Measurements from ENCODE around the gene ANKRD13C.
"Not testable (repeated sequence)": the region's sequence is repeated elsewhere in the genome, so short reads cannot be mapped to it uniquely, and the experiment has no call there.

Gene ANKRD13C, protein sequence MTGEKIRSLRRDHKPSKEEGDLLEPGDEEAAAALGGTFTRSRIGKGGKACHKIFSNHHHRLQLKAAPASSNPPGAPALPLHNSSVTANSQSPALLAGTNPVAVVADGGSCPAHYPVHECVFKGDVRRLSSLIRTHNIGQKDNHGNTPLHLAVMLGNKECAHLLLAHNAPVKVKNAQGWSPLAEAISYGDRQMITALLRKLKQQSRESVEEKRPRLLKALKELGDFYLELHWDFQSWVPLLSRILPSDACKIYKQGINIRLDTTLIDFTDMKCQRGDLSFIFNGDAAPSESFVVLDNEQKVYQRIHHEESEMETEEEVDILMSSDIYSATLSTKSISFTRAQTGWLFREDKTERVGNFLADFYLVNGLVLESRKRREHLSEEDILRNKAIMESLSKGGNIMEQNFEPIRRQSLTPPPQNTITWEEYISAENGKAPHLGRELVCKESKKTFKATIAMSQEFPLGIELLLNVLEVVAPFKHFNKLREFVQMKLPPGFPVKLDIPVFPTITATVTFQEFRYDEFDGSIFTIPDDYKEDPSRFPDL

GRCh38 chr1:70354332-70355110 is at the start of gene ANKRD13C:
ANKRD13C (minus strand) TSS chr1:70354722; CDS start chr1:70354408, 314 bp downstream.
- peak; percentile 100 for DNase-seq

DNA sequence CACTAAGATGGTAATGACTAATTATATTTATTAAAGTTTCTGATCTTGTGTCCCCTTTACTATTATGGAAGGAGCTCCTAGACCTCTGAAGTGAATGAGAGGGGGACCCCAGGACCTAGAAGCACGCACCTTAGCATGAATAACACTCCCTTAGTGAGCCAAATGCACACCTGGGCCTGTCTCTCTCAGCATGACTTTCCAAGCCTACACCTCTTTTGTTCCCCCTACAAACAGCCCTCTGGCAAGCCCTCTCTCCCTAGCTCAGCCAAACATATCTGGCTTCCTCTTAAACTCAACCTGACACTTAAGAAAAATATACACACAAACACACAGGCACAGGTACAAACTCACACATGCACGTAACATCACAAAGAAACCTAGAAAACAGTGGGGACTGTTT is 49.2 kb upstream of the ANKRD13C start:
- DNase-seq = no peak

- no peak for DNase-seq
Observed at GRCh38 chr1:70401974-70402373, 47.5 kb upstream of the ANKRD13C start.

- no peak for DNase-seq
Observed at GRCh38 chr1:70400335-70400734, 45.8 kb upstream of the ANKRD13C start.

GRCh38 chr1:70397013-70397412 is 42.5 kb upstream of the ANKRD13C start:
- peak; percentile 15 for DNase-seq

GRCh38 chr1:70396607-70397006 is 42.1 kb upstream of the ANKRD13C start:
- DNase-seq = no peak

- DNase-seq = peak; percentile 43
Observed at GRCh38 chr1:70392626-70393025, 38.1 kb upstream of the ANKRD13C start.

DNA sequence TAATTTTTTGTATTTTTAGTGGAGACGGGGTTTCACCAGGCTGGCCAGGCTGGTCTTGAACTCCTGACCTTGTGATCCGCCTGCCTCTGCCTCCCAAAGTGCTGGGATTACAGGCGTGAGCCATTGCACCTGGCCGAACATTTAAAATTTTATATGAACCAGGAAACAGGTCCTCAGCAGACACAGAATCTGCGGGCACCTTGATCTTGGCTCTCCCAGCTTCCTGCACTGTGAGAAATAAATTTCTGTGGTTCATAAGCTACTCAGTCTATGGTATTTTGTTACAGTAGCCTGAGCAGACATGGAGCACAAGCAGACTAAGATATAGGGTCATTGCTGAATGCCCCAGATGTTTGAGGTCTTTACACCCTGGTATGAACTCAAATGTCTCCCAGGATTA is 33.0 kb upstream of the ANKRD13C start:
- DNase-seq = no peak

GRCh38 chr1:70386121-70386520 is 31.6 kb upstream of the ANKRD13C start:
- DNase-seq = peak; percentile 73

DNA sequence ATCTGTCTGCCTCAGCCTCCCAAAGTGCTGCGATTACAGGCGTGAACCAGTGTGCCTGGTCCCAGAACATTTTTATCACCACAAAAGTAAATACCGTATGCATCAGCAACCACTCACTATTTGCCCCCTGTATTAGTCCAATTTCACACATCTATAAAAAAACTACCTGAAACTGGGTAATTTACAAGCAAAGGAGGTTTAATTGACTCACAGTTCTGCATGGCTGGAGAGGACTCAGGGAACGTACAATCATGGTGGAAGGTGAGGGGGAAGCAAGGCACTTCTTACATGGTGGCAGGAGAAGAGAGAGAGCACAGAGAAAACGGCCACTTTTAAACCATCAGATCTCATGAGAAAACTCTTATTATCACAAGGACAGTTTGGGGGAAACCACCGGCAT is 31.0 kb upstream of the ANKRD13C start:
- DNase-seq = no peak

GRCh38 chr1:70384542-70384941 is 30.0 kb upstream of the ANKRD13C start:
- DNase-seq = no peak

DNA sequence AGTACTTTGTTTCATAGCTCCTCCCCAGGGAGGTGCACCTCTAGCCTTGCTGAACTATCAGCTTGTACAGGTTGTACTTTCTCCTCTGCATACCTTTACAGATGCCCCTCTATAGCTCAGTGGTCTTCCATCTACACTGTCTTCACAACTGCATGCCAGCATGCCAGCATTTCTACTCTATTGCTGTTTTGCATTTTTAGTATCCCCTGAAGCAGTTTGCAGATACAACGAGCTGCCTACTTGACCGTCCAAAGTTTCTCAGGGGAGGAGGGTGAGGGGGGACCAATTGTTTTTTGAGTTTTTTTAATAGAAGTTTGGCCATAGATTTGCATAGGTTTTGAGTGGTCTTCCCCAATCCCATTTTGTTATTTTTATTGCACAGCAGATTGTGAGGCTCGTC is 29.0 kb upstream of the ANKRD13C start:
- DNase-seq = no peak

DNA sequence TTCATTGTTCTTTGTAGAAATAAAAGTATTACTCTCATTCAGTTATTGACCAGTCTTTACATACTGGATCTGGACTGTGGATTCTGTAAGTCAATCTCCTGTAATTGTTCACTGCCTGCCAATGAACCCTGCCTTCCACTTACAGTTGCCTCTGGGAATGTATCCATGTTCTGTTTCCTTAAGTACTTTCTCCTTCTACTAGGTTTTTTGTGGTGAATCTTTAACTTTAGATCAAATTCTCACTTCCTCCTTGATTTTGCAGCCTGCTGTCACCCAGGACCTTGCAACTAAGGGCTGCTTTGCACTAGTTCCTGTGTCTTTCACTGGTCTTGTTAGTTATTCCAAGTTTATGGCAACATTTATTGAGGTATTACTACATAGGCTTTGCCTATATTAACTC is 28.2 kb upstream of the ANKRD13C start:
- no peak for DNase-seq

DNA sequence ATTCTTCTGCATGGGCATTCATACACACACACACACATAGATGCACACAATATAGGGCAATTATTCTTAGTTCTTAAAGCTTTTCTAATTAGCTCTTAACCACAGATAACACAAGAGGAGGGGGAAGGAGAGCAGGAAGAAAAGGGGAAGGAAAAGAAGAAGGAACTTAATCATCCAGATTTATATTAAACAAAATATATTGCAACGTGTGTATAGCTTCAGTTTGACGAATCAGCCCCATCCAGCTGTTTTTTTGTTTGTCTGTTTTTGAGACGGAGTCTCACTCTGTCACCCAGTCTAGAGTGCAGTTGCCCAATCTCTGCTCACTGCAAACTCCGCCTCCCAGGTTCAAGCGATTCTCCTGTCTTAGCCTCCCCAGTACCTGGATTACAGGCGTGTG is 21.7 kb upstream of the ANKRD13C start:
- DNase-seq = no peak

DNA sequence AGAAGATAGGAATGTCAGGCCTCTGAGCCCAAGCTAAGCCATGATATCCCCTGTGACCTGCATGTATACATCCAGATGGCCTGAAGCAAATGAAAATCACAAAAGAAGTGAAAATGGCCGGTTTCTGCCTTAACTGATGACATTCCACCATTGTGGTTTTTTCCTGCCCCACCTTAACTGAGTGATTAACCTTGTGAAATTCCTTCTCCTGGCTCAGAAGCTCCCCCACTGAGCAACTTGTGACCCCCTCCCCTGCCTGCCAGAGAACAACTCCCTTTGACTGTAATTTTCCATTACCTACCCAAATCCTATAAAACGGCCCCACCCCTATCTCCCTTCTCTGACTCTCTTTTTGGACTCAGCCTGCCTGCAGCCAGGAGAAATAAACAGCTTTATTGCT is 19.1 kb upstream of the ANKRD13C start:
- not testable (repeated sequence) for DNase-seq

GRCh38 chr1:70372426-70372825 is 17.9 kb upstream of the ANKRD13C start:
- no peak for DNase-seq

- DNase-seq = not testable (repeated sequence)
Observed at GRCh38 chr1:70371586-70371985, 17.1 kb upstream of the ANKRD13C start.

DNA sequence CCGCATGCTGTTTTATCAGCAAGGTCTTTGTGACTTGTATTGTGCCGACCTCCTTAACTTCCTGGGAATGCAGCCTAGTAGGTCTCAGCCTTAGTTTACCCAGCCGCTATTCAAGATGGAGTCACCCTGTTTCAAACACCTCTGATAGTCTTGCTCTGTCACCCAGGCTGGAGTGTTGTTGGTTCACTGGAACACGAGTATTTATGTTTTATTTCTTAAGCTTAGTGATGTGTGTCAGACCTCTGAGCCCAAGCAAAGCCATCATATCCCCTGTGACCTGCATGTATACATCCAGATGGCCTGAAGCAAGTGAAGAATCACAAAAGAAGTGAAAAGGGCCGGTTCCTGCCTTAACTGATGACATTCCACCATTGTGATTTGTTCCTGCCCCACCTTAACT is 12.9 kb upstream of the ANKRD13C start:
- DNase-seq = not testable (repeated sequence)

- not testable (repeated sequence) for DNase-seq
Observed at GRCh38 chr1:70366997-70367396, 12.5 kb upstream of the ANKRD13C start.

GRCh38 chr1:70366425-70366952 is 12.0 kb upstream of the ANKRD13C start:
- DNase-seq = not testable (repeated sequence)

GRCh38 chr1:70364439-70364838 is 9.9 kb upstream of the ANKRD13C start:
- DNase-seq = no peak

DNA sequence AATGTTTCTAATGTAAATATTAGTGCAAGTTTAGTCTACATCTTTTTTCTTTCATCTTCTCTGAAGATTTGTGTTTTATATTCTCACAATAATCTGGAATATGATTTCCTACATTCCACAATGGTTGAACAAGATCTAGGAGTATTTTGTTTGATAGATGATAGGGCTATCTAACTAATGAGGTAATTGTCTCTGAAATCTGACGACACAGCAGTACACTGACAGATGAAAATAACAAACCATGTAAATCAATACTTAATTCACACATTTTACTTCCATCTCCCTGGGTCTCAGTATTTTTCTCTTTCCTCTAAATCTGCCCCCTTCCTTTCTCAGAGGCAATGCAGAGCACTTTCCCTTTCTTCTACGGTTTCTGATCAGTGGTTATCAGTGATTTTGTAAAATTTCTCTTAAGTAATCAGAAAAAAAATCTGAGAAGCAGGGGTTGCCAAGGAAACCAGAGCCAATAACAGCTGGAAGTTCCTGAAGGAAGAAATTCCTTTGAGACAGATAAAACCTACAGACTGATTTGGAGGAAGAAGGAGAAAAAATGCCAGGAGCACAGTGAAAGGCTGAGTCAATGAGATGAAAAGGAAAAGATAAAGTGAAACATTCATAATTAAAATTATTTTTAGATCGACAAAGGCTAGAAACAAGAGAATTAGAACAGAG is 7.3 kb upstream of the ANKRD13C start:
- no peak for DNase-seq

GRCh38 chr1:70360321-70360720 is 5.8 kb upstream of the ANKRD13C start:
- DNase-seq = no peak
